Inferior parietal cortex (tissue), 1 donor: ENCODE results near the gene UBE2O.

Source experiments
- DNase-seq: peaks from one replicate; pipeline ENCODE4 v3.0.0-alpha.2; 2016; ENCODE audit errors: extremely low spot score

UBE2O gene

DNA sequence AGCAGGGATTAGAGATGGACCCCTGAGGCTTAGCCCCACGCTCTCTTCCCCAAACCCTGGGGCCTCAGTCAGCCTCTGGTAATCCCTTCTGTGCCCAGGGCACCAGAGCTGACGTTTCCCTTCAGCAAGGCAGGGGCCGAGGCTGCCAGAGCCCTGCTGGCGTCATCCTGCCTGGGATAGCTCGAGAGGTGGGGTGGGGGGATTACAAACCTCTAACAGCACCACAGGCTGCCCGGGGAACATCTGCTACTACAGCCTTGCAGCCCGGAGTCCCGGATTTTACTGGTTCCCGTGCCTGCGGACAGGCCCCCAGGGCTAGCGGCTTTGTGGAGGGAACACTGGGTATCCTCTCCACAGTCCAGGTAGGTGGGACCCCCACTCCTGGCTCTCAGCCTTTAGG lies 14.4 kb upstream of the UBE2O start, which contains the start of gene AANAT:
AANAT (plus strand) TSS at position 238 of the 400 bp plus-strand sequence. CDS start 1,144 bp downstream, outside the sequence.
- no peak for DNase-seq

DNA sequence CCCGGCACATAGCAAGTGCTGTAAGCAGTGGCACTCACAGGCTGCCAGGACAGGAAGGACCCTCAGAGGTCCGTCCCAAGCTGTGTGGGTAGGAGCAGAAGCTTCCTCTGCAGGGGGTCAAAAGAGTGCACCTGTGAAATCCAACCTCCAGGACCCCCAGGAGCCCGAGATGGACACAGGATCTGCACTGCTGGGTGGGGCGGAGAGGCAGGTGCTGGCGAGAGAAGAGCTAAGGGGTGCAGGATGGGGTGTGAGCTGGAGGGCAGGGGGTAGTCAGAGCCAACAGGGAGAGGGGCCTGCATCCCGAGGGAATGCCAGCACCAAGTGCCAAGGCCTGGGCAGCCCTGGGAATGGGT lies 13.8 kb upstream of the UBE2O start:
- DNase-seq, result no peak

DNA sequence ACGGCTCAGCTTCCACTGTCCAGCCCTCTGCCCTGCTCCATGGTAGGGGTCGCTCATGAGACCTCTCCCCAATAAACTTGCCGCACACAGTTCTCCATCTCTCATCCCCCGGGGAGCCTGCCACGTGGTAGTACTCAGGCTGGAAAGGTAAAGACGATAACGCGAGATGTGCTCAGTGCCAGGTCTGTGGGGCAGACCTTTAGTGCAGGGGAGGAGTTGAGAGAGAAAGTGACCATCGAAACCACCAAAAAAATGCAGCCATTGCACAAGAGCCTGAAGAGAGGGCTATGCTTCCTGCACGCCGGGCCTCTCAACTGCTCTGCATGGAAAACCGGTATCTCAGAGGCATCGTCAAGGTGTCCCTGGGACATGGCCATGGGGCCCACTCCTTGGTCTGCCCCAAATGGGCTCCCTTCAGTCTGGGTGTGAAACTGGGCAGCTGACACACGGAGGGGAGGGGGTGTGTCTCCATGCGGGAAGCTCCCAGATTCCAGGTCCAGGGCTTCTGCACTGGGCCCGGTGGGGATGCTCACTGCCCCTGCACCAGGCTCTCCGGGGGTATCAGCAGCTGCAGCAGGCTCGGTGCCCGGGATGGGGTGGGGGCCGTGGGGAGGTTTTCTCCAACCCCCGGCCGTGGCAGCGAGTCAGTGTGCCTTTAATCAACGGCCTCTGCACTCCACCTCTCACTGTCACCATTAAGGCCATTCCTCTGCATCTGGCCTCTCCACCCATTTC lies 9.8 kb upstream of the UBE2O start:
- no peak for DNase-seq

DNA sequence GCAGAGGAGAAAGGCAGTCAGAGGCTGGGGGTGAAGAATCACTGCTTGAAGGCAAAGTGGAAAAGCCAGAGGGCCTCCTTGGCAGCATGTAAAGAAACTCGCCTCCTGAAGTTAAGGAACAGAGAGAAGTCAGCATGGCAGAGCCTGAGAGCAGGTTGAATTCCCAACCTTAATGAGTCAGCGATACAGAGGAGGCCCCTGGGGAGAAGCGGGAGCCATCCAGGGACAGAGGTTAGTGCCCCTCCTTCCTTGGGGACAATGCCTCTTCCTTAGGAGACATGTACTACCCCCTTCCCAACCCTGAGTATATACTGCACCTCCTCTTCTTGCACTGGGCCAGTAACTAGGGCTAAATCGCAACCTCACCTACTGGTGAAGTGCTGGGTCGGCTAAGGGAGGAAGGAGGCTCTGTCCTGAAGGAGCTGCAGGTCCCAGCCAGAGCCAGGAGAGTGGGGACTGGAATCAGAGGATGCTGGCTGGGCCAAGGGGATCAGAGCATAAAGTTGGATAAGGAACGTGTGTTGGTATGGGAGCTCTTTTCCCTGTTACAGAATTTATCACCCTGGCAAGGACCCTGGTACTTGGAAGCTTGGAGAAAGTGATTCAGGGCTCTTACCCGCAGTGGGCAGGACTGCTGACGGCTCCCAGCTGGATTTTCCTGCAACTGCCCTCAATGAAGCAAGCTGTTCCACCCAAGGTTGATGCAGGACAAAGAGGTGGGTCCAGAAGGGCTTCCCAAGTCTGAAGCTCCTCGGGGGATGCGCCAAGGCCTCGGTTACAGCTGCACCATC lies 9.0 kb upstream of the UBE2O start:
- no peak for DNase-seq

GRCh38 chr17:76459674-76460073 lies 6.7 kb upstream of the UBE2O start:
- no peak for DNase-seq

DNA sequence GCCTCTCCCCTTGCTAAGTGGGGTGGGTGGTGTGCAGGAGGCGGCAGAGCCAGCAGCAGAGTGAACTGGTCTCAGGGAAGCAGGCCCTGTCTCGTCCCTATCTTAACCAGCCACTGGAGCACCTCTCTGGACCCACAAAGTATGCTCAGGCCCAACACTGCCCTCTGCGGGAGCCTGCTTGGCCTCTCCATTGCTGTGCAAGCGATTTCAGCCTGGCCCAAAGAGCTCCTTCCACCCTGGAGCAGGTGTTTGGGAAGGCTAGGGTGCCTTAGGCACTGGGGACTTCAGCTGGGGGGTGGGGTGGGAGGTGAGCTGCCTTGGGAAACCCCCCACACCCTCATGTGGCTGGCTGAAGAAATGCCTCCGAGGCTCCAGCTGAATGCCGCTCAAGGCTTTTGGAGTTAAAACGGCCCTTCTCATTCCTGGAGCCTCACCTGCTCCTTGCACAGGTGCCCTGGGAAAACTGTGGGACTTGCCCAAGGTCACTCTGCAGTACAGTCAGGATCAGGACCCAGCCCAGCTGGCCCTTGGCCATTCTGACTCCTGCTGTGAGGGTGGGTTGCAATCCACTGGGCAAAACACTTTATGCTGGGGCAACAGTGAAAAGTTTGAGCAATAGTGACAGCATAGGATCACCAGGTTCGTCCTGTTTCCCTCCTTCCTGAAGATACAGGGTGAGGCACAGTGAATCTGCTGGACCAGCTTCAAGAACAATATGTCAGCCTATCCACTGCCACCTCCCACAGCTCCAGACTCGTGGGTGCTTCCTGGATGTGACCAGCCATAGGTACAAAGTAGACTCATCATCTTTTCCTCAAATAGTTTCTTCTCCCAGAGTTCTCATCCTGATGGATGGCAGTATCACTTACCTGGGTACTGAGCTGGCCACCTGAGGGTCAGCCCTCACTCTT lies 5.9 kb upstream of the UBE2O start:
- no peak for DNase-seq

- no peak for DNase-seq
These were observed 435 bp upstream of the UBE2O start for GRCh38 chr17:76453431-76453743.

DNA sequence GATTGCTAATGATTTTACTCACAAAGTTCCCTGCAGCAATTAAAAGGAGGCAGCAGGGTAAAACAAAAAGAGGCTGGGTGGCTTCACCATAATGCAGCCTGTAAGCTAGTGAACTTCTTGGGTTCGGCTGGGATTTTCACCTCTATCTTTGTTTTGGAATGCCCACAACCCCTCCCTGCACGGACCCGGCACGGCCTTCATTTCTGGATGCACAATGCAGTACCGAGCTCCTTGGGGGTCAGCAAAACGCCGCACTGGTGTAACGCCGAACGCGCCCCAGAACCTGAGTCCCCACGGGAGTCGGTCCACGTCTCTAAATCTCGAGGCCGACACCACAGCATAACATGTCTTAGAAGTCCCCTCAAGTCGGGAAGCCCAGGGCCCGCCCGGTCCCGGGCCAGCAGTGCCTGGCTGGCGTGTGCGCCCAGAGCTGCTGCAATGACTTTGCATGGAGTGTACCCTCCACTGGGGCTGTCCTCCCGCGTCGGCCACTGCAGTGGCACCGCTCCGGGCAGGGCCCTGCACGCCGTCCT lies 759 bp downstream of the UBE2O start:
- DNase-seq, result no peak

DNA sequence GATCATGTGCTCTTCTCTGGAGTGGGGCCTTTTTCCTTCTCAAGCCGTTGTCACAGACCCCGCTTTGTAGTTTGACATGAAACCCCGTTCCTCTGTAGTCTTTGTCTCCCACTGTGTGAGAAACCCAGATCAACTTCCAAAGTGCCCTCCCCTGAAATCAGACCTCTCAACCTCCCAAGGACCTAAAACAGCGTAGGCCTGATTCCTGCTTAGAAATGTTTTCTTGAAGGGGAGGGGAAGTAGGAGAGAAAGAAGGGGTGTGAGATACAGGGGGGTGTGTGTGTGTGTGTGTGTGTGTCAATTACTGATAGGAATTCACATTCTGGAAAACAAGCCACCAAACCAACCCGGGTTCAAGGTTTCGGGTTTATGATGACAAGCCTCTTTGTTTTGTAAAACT lies 1.4 kb downstream of the UBE2O start:
- DNase-seq, result no peak

GRCh38 chr17:76449126-76449525 lies 3.8 kb downstream of the UBE2O start:
- DNase-seq, result no peak

DNA sequence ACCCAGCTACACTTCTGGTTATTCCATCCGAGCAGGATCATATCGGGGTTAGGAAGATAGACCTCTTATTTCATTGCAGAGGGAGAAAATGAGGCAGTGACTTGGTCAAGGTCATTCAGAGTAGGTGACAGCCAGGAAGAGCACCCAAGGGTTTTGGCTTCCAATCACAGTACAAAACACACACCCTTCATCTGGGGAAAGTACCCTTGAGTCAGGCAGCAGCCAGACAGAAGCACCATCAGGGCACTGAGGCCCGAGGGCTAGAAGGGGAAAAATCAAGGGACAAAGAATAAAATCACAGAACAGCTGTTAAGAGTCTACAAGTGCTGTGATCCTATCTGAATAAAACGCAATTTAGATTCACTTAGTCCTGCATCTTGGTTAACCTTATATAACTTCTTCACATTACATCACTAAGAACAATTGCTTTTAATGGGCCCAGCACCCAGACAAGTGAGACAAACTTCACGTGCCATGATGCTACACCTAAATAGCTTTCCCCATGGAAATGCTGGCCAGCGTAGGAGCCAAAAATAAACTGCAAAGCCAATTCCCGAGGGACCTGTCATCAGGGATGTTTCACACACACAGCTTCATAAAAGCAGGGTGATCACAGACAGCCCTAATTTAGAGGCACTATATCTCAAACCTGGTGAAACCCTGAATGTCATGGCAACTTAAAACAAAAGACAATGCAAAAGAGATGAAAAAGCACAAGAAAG lies 4.9 kb downstream of the UBE2O start:
- DNase-seq, result no peak

GRCh38 chr17:76446449-76447231 lies 6.3 kb downstream of the UBE2O start:
- DNase-seq, result no peak

DNA sequence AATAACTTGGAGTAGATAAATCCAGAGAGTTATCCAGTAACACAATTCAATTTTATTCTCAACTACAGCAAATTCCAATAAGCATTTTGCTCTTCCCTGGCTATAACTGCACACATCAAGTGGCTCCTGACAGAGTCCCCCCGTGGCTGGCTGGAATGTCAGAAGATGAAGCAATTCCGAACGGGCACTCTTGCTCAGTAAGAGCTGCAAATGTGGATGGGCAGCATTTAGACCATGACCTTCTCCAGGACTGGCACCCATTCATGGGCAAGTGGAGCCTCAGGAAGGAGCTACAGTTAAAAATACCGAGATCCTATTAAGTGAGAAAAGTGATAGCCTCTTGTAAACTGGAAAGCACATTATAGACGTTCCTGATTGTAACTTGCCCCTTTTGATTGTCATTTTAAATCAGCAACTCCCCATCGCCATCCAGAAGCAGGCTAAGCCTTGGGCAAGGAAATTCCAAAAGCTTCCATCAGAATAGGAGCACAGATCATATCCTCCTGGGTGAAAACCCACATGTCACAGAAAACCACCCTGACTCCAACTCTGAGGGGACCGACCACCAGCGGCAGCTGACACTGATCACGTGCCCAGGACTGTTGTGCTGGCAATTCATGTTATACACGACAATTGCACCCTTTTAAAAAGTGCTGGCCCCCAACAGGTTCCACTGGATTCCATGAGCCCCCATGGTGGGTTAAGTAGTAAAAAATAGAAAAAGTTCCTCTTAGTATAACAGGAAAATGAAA lies 7.1 kb downstream of the UBE2O start:
- DNase-seq, result no peak

- DNase-seq, result no peak
These were observed 8.2 kb downstream of the UBE2O start for GRCh38 chr17:76444518-76445311.

DNA sequence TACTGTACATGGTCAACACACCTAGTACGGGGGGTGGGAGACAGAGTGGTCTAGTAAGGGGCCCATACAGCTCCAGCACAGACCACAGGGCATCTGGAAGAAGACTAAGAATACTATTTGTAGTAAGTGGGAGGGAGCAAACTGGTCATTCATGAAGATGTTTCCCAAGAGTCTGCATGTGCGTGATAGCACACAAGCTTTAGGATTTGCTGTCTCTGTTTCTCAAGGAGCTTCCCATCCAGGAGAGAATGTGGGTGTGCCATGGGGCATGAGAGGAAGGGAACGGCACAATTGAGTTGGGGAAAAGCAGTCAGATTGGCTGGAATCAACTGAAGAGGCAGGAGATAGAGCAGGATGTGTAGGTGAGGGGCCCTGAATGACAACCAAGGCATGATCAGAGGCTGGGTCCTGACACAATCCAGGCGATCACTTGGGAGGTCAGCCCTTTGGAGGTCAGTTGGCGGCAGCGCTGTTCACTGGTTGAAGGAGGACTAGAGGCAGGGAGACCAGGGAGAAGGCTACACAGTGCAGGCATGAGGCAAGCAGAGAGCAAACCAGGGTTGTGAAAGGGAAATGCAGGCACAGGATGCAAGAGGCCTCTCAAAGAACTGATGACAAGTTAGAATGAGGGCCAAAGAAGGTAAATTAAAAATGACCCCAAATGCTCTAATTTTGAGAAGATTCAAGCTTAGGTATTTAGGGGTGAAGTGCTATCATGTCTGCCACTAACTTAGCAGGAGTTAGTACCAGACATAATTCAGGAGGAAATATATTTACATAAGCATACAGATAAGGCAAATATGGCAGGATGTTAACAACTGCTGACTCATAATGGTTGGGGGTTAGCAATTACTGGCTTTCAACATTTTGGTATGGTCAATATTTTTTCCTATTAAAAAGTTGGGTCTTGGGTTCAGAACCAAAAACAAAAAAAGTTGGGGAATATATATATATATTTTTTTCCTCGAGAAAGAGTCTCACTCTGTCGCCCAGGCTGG lies 10.3 kb downstream of the UBE2O start:
- no peak for DNase-seq

GRCh38 chr17:76441686-76442340 lies 11.1 kb downstream of the UBE2O start:
- no peak for DNase-seq

GRCh38 chr17:76440751-76441362 lies 12.1 kb downstream of the UBE2O start:
- no peak for DNase-seq
